Activated CD4-positive, alpha-beta T cell treated with anti-CD3 and anti-CD28 coated beads for 4 hours (primary cell): ENCODE measurements around the gene SGK2.
A peak's percentile ranks its signal among the peaks of the same experiment; 100 is the strongest.

Source experiments
- DNase-seq, 2 donors: peaks; one replicate each; pipeline ENCODE4 v3.0.0-alpha.2; 2020

SGK2 gene

DNA sequence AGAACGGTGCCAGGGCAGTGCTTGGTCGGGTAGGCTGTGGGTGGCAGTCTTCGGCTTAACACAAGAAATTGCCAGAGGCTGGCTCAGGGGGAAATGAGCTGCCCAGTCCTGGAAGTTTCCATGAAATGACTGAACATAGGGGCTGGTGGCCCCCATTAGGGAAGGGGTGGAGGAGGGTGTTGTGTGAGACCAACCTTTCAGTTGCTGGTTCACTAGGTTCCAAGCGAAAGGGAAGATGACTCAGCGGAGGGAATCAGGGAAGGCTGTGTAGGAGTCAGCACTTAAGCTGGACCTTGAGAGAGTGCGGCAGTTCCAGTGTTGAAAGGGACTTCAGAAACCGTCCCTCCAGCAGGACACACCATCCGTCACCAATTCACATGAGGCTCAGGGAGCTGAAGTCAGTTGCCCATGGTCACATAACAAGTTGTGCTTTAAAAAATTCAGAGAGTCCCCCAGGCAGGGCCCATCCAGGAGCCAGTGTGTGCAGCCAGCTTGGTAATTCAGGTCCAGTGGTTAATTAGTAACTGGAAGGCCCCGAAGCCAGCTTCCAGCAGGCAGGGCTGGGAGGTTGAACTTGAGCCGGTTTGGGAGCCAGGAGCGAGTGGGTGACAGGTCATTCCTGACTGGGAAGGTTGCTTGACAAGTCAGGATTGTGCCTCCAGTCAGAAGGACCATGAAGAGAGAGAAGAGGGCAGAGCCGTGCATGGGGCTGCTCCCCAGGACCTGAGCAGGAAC lies at the start of gene SGK2:
Gene SGK2, plus strand, starts transcription at position 616 of the 735 bp plus-strand sequence. CDS start 7,469 bp downstream, outside the sequence.
- DNase-seq: no peak

DNA sequence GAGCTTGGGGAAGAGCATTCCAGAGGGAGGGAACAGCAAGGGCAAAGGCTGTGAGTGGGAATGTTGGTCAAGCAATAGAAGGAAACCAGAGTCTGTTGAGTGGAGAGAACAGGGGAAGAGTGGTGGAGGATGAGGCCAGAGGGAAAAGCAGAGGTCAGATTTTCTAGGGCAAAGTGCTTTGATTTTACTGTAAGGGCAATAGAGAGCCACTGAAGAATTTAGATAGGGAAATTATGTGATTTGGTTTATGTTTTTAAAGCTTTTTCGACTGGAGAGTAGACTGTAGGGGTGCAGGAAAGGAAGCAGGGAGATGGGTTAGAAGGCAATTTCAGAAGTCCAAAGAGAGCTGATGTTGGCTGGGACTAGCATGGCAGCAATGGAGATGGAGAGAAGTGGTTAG lies 46.9 kb upstream of the SGK2 start:
- DNase-seq: no peak

DNA sequence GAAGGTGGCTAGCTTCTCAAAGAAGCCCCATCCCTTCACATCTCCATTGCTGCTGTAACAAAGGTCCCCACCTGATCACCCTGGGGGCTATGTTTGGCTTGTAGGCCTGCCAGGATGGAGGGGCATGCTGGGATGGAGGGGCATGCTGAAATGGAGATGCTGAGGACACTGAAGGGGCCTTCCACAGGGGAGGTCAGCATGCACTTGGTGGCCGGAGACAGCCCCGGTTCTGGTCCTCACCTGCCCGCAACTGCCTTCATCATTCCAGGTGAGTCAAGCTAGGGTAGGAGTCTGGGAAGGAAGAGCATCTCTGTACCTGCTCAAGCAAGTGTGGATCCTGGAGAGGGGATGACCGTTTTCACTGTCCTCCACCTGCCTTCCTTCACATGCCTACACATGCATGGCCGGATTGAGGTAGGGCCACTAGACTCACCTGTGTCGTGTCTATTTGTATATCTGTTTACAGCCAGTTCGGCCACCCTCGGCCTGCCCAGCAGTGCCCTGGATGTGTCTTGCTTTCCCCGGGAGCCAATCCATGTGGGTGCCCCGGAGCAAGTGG lies 45.4 kb upstream of the SGK2 start:
- DNase-seq: no peak

DNA sequence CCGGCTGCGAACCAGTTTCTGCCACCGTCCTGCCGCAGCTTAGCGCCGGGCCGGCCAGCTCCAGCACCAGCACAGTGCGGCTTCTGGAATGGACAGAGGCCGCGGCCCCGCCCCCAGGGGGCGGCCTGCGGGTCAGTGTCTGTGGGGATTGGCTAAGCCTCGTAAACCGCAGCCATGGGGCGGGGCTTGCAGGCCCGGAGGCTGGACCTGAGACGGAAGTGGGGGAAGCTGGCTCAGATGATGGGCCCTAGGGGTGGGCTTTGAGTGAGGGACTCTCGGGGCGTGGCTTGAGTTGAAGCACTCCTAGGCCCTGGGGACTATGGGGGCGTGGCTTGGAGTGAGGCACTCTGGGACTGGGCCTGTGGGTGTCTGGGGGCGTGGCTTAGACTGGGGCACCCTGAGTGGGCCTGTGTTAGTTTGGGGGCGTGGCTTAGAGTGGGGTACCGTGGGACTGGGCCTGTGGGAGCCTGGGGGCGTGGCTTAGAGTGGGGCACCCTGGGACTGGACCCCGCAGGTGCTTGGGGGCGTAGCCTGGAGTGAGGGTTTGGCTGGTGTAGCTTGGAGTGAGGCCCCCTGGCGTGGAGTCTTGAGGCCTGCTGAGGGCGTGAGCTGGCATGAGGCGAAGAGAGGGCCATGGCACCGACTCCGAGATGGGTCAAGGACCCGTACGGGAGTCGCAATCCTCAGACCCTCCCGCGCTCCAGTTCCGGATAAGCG lies 44.7 kb upstream of the SGK2 start:
- DNase-seq: peak; percentile 89 to 92

DNA sequence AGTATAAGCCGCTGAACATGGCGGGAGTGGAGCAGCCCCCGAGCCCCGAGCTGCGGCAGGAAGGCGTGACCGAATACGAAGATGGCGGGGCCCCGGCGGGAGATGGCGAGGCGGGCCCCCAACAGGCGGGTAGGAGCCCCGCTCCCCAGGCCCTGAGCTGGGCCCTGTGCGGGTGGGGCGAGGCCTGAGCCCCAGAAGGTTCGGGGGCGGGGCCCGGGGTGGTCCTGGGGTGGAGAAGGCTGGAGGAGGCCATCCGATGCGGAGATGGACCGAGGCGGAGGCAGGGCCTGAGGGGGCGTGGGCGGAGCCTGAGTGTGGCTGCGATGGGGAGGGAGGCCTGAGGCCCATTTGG lies 44.2 kb upstream of the SGK2 start:
- no peak for DNase-seq

DNA sequence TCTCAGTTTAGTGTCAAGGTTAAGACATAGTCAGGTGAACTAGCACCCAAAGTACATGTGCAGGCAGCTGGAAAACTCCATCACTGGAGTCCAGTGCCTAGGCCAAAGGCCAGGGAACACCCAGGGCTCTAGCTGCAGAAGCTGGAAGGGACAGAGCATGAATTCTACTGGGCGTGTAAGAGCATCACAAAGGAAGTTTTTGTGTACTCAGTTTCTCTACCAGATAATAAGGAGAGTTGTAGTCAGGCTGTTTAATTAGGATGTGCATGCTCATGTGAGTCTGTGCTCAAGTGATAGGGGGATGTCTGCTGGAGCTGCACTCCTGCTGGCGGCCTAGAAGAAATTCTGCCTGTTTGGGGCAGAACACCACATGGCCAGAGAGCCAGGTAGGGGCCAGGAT lies 43.2 kb upstream of the SGK2 start:
- no peak for DNase-seq

DNA sequence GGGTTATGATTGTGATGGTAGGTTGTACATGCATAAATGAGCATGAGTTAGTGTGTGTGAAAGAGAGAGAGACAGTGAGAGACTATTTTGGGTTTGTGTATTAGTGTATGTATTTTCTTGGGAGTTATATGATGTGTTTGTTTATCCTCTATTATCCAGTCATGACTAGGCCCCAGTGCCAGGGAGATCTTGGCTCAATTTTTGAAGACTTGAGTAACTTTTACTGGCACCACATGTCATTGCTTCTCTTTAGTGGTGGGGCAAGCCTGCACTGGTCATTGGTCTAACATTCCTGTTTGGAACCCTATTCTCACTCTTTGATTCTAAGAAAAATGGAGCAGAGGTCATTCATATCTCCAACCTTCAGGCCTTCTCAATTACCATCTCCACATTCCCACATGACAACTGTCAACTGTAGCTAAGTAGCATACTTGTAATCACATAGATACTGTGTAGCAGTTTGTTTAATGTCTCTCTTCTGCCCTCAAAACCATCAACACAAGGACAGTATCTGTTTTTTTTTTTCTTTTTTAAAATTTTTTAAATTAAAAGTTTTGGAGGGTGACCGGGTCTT lies 42.5 kb upstream of the SGK2 start:
- no peak for DNase-seq

DNA sequence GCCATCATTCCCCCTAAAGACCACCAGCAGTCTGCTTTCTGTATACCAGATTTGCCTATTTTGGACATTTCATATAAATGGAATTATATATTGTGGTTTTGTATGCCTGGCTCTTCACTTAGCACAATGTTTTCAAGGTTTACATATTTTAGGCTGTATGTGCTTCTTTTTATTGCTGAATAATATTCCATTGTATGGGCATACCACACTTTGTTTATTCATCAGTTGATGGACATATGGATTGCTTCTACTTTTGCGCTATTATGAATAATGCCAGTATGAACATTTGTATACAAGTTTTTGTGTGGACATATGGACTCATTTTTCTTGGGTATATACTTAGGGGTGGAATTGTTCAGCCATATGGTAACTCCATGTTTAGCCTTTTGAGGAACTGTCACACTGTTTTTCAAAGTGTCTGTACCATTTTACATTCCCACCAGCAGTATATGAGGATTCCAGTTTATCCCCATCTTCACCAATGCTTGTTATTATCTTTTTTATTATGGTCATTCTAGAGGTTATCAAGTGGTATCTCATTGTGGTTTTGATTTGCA lies 38.7 kb upstream of the SGK2 start:
- no peak for DNase-seq

DNA sequence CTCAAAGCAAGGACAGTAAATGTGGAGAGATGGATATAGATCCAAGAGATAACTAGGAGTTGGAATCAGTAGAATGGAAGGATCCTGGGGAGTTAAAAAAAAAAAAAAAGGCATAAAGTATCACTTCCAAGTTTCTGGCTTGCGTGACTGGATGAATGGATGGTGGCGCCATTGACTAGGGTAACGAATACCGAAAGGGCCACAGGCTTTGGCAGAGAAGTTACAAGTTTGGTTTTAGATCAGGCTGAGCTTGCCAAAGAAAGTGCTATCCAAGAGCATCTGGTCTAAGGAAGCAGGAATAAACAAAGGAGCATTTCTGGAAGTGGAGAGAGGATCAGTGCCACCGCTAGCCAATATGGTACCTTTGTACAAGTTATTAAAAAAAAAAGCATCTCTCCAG lies 33.8 kb upstream of the SGK2 start:
- DNase-seq: no peak

DNA sequence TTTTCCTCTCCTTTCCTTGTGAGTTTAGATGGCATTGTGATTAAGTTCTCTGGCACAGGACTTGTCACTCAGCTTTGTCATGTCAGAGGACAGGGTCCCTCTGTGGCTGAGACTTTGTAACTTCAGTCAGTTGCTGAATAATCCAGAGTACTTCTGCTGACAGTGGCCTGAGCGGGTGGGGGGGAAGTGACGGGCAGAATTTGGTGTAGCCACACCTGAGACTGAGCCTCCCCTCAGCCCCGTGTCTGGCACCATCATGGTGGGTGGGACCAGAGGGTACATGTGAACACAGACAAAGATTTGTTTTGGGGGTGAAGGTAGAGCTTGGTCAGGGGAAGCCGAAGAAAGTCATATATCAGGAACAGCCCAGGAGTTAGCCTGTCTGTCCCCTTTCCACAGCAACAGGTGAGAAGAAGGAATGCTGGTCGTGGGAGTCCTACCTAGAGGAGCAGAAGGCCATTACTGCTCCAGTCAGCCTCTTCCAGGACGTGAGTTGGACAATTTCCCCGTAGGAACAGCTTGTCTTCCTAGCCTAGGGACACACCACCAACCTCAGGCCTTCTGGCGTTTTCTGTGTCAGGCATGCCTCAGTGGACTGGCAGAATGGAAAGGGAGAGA lies 30.5 kb upstream of the SGK2 start:
- DNase-seq: no peak

DNA sequence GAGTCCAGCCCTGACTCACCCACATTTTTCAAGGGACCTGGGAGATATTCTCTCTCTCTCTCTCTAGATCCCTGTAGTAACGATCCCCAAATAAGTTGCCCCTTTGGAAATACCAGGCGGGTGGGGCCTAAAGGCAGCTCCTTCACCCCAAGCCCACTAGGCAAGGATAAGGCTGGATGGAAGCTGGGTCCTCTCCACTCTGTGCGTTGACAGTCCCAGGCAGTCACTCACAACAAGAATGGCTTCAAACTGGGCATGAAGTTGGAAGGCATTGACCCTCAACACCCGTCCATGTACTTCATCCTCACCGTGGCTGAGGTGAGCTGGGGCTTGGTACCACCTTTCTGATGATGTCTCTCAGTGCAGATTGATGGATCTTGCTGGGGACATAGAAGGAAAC lies 29.8 kb upstream of the SGK2 start:
- DNase-seq: no peak

DNA sequence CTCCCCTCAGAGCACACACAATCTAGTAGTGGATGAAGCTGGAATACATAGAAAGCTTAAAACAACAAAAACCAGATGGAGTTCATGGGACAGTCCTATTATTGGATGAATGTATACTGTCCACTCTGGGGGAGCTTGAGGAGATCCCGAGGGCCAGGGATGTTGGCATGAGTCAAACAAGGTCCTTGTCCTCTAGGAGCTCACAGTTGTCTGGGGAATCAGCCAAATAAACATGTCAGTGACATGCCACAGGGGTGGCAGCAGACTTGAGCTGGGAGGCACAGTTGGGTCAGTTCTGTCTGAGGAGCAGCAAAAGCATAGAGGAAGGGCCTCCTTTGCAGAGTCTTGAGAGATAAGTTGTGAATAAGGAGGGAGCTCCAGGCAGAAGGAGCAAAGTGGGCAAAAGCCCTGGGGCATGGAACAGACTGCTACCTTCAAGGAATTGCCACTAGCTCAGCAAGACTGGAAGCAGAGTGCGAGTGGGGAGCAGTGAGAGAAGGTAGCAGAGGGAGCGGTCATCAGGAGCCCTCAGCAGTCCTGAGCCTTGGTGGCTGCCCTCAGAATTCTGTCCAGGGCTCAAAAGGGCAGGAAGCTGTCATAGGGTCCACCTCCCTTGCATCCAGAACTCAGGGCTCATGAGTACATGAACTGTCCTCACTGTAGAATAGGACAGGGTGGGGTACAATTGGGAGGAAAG lies 29.2 kb upstream of the SGK2 start:
- no peak for DNase-seq

DNA sequence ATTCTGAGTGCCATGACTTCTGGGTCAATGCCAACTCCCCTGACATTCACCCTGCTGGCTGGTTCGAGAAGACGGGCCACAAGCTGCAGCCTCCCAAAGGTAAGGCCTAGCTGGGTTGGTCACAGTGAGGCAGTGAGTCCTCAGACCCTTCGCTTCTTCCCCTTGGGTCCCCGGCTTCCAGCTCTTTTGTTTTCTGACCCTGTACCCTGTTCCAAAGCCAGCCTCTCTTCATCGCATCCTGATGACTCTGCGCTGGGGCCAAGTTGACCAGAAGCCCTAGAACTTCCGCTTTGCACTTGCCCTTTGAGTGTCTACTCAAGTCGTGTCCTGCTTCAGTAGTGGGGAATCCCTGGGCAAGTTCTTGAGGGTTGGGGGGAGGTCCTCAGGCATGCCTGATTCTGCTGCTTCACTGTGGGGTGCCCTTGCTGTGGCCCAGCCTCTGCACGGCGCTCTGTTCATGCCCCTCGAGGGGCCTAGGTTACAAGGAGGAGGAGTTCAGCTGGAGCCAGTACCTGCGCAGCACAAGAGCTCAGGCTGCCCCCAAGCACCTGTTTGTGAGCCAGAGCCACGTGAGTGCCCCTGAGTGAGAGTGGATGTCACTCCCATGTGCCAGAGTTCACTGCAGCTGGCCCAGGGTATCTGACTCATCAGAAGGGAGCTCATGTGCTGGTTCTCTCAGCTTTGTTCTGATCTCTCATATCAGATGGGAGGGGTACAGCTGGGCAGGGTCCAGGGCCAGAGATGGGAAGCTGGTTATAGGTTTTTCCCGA lies 28.3 kb upstream of the SGK2 start:
- DNase-seq: no peak

DNA sequence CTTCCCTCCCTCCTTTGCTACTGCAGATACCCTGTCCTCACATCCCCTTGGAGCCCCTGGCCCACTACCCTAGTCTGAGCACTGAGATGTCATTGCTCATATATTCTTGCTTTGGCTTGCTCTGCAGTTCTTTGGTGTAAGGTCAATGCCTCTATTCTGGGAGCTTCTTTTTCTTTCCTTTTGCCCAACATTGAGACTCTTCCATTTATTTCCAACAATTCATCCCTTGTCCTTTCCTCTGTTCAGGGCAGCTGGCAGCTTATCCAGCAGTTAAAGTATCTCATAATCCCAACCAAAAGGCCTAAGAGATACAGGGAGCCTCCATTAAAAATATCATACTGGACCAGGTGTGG lies 27.8 kb upstream of the SGK2 start:
- DNase-seq: no peak

DNA sequence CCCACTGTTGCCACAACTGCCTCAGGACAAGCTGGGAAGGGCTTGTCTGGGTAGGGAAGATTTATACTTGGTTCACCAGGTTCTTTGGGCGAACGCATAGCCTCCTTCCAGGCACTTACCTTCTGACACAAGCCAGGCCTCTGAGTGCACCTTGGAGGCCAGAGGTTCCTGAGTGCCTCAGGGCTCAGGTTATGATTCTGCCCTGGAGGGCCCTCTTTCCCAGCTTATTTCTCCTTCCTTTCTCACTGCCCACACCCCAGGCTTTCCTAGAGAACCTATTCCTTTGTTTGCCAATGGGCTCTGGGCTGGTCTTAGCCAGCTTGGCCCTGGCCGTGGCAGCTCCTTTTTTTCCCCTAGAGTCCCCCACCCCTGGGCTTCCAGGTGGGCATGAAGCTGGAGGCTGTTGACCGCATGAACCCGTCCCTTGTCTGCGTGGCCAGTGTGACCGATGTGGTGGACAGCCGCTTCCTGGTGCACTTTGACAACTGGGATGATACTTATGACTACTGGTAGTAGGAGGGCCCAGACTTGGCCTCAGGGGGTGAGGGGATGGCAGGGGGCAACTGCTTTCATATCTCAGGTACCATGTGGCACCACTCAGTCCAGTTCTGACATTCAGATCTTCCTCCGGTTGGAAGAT lies 26.3 kb upstream of the SGK2 start:
- no peak for DNase-seq

DNA sequence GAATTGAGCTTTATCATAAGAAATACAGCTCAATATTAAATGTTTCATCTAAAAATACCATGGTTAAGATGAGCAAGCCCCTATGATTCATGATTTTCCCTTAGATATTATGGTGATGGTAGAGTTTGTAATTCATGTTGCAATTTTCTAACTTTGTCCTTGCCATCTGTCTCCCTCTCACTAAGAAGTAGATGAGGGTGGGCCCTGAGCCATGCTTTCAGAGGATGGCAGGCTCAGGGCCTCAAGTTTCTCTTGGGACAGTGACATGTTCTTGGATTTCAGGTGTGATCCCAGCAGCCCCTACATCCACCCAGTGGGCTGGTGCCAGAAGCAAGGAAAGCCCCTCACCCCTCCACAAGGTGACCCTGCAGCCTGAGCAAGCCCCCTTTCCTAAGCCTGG lies 25.8 kb upstream of the SGK2 start:
- no peak for DNase-seq

DNA sequence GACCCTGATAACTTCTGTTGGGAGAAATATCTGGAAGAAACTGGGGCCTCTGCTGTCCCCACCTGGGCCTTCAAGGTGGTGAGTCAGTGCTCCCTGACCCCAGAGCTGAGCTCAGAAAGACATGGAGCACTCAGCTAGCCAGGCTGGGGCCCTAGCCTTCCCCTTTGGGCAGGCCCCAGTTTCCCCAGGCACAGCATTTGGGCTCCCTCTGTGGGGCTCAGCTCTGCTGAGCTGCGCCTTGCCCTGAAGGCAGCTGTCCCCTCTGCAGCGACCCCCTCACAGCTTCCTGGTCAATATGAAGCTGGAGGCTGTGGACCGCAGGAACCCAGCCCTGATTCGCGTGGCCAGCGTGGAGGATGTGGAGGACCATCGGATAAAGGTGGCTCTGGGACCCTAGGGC lies 24.8 kb upstream of the SGK2 start:
- DNase-seq: no peak

DNA sequence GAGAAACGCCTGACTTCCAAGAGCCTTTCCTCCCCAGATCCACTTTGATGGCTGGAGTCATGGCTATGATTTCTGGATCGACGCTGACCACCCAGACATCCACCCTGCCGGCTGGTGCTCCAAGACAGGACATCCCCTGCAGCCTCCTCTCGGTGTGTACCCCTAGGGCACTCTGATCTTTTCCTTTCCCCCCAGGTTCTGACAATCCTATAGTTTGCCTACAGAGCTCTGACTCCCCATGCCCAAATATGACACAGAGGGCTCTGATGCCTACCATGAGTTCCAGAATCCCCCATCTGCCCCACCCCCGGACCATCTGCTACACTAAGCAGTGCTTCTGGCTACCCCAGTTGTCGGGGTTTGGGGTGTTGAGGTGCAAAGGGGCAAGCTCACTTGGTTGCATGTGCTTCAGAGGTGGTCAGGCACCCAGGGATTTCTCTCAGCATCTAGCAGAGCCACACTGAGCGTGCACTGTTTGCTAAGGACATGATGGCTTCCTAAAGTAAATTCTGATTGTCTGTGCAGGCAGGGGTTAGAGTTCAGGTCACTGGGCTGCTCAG lies 24.0 kb upstream of the SGK2 start:
- DNase-seq: no peak

DNA sequence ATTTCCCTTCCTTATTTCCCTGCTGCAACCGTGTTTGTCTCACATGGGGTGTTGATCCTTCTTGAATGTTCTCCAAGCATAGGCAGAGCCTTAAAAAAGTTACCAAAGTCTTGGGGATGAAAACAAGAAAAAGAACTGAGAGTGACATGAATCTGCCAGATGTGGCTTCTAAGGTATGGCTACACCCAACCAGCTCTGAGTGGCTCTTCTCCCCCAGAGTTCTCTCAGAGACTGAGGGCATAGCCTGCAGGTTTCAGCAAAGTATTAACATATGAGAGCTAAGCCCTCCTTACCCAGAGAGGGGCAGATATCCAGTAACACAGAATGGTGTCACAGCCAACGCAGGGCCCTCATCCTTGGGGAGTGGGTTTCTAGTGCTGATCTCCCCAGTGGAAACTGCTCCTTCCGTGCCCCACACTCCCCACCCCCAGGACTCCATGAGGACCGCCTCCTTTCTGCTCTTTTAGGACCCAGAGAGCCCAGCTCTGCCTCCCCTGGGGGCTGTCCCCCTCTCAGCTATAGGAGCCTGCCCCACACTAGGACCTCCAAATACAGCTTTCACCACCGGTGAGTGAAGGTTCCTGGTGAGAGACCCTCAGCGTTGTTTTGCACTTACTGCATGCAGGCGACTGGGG lies 23.3 kb upstream of the SGK2 start:
- DNase-seq: no peak

DNA sequence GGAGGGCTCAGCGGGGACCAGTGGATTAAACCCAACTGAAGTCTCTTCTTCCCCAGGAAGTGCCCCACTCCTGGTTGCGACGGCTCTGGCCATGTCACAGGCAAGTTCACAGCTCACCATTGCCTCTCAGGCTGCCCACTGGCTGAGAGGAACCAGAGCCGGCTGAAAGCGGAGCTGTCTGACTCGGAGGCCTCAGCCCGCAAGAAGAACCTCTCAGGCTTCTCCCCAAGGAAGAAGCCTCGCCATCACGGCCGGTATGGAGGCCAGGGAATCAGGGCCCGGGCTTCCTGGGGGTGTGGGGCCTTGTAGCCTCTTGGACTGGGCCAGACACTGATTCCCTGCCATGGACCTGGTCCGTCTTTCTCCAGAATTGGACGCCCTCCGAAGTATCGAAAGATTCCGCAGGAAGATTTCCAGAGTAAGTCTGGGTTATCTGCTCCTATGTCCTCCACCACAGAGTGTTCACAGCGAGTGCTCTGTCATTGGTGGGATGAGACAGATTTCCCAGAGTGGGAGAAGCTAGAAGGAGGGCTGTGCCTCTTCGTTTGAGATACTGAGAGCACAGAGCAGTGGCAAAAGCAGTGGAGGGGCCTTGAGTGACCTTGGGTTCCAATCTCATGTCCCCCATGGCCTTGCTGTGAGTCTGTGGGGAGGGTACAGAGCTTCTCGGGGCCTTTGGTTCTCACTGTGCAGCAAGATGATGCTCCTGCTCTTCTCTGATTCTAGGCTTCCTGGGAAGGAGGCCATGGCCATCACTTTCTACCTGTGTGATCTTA lies 22.6 kb upstream of the SGK2 start:
- no peak for DNase-seq
